Central memory CD8-positive, alpha-beta T cell (primary cell): ENCODE data around the gene NOC3L.

Experiments used
- ATAC-seq: fragments of 150-1000 bp; cut with Tn5 transposase; replicated peaks from 2 replicates; pipeline ENCODE4 v1.10.0; 2022; ENCODE audit warnings: mild to moderate bottlenecking, moderate FRiP score, moderate number of reproducible peaks; ENCODE audit not compliant: poor library complexity, severe bottlenecking; ENCODE audit errors: extremely low read depth
- DNase-seq, 2 donors: peaks; one replicate each; pipeline ENCODE4 v3.0.0; 2021; ENCODE audit warnings: low spot score in 2 of 2
- H3K27ac Mint-ChIP-seq: one replicate; pipeline ENCODE4 v1.8.0; 2022; ENCODE audit warnings: low read depth, mild to moderate bottlenecking, moderate library complexity, mixed read lengths
- H3K27me3 Mint-ChIP-seq: one replicate; pipeline ENCODE4 v1.8.0; 2022; ENCODE audit warnings: mixed read lengths
- H3K36me3 Mint-ChIP-seq: one replicate; pipeline ENCODE4 v1.8.0; 2022; ENCODE audit warnings: mild to moderate bottlenecking, moderate library complexity, mixed read lengths; ENCODE audit not compliant: insufficient read depth
- H3K4me1 Mint-ChIP-seq: one replicate; pipeline ENCODE4 v1.8.0; 2022; ENCODE audit warnings: mixed read lengths
- H3K4me3 Mint-ChIP-seq: one replicate; pipeline ENCODE4 v1.8.0; 2022; ENCODE audit warnings: mild to moderate bottlenecking, moderate library complexity, mixed read lengths
- H3K9me3 Mint-ChIP-seq: one replicate; pipeline ENCODE4 v1.8.0; 2022; ENCODE audit warnings: mixed read lengths

The NOC3L gene, protein sequence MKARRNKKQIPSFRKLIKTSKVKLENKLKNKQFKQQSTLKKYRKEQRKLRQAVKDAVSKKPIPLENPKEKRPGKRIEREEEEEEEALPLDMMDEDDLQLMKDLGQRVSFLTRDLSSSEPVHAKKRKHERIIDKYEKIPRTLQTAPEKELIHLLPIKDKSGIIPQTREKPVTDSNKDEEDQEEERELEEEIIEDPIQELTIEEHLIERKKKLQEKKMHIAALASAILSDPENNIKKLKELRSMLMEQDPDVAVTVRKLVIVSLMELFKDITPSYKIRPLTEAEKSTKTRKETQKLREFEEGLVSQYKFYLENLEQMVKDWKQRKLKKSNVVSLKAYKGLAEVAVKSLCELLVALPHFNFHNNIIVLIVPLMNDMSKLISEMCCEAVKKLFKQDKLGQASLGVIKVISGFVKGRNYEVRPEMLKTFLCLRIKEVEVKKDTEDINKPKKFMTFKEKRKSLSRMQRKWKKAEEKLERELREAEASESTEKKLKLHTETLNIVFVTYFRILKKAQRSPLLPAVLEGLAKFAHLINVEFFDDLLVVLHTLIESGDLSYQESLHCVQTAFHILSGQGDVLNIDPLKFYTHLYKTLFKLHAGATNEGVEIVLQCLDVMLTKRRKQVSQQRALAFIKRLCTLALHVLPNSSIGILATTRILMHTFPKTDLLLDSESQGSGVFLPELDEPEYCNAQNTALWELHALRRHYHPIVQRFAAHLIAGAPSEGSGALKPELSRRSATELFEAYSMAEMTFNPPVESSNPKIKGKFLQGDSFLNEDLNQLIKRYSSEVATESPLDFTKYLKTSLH

DNA sequence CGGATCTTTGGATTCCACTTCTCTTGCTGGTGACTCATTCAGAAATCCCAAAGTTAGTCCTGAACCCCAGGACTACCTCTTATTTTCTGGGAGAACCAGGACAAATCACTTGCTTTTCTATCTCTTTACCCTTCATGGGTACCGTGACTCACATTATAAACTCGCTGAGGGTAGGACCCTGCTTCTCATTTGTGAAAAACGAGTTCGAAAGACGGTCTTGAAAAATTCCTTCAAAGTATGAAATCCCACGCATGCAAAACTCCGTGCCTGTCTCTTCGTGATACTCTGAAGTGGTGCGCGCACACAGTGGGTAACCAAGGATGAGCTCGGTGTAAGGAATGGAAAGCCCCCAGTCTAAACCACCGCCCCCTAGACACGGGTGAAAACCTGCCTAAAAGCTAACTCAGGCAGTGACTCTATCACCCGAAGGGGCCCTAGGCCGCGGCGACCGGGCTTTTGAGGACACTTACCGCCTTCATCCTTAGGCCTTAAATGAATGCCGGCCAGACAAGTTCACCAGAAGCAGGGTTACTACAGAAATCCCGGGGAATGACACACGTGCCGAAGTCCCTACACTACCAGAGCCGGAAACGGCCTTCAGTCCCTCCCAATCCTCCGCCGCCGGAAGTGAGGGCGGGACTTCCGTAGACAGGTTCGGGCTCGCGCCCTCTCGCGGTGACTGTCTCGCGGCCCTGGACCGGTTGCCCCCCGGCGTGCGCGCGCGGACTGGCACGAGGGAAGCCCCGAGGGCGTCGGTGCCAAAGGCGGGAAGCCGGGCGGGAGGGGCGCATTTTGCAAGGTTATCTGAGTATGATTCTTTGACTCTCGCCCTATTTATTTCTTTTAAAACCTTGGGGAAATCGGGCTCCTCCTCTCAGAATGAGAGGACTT, at the start of gene NOC3L:
Gene NOC3L, minus strand, starts transcription at position 580 of the 891 bp plus-strand sequence. Its CDS starts 101 bp downstream, at position 479.
- Mint-ChIP-seq H3K36me3 (peaks cover 21% of the 10 kb centered on the region), H3K4me1 (peaks cover 33% of the 10 kb centered on the region), H3K9me3 (no peaks in the 10 kb centered on the region), H3K27ac (peak within 1 kb of the TSS; percentile 99), H3K27me3 (no peaks in the 10 kb centered on the region), H3K4me3 (peak within 1 kb of the TSS; percentile 94)
- peak; percentile 89 to 95 for DNase-seq
- peak; percentile 91 for ATAC-seq

DNA sequence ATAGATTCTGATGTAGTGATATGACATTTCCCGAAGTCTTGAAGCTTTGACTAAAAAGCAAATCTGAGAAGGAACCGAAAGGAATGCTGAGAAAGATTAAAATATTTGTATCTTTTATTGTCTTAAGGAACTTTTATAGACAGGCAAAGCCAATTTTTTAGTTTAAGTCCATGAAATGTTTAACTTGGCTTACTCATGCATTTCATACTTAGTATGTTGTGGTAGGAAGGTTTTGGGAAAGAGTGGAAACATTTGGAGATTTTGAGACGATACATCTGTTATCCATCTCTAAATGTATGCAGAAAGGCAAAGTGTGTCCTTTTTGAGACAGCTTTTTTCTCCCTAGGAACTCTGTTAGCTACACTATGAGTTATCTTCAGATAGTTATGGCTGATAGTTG, 49.7 kb upstream of the NOC3L start:
- no peak for ATAC-seq
- Mint-ChIP-seq H3K27ac (no peak overlapping the region), H3K36me3 (no peaks in the 10 kb centered on the region), H3K4me1 (no peaks in the 10 kb centered on the region), H3K27me3 (peaks cover 54% of the 10 kb centered on the region), H3K9me3 (no peaks in the 10 kb centered on the region), H3K4me3 (no peak overlapping the region)
- no peak for DNase-seq

DNA sequence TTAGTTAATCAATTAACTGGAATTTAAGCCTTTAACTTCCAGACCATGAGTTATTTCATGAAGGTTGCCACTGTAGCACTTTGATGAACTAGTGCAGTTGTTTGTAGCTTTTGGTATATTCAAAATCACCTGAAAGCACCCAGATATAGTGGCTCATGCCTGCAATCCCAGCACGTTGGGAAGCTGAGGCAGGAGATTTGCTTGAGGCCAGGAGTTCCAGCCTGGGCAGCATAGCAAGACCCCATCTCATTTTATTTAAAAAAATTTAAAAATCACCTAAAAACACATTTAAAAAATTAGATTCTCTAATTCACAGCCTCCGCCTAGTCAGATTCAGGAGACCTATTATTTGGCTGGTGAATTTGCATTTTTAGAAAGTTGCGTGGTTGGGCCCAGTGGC, 48.6 kb upstream of the NOC3L start:
- no peak for DNase-seq
- Mint-ChIP-seq H3K36me3 (no peaks in the 10 kb centered on the region), H3K4me1 (no peaks in the 10 kb centered on the region), H3K27ac (no peak overlapping the region), H3K27me3 (peaks cover 62% of the 10 kb centered on the region), H3K9me3 (no peaks in the 10 kb centered on the region), H3K4me3 (no peak overlapping the region)
- no peak for ATAC-seq

DNA sequence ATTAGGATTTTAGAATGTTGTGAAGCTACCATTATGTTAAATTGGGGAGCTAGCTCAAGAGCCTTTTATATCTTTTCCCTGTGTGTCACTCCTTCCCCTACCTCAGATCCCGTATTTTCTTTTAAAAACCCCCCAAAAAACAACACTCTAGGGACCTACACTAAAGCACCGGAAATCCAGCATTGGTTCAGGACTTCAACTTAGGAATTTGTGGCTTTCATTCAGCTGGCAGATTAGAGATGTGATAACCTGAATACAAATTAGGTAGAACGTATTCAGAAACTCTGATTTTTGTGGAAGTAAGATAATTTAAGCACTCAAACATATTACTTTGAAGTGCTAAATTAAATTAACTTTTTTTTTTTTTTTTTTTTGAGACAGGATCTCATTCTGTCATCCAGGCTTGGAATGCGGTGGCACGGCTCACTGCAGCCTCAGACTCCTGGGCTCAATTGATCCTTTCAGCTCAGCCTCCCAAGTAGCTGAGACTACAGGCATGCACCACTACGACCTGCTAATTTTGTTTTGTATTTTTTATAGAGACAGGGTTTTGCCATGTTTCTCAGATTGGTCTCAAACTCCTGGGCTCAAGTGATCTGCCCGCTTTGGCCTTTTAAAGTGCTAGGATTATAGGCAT, 46.4 kb upstream of the NOC3L start:
- H3K9me3 Mint-ChIP-seq: no peaks in the 10 kb centered on the region
- no peak for DNase-seq
- peaks cover 82% of the 10 kb centered on the region for H3K27me3 Mint-ChIP-seq
- H3K36me3 Mint-ChIP-seq: no peaks in the 10 kb centered on the region
- no peak overlapping the region for H3K4me3 Mint-ChIP-seq
- H3K4me1 Mint-ChIP-seq: no peaks in the 10 kb centered on the region
- ATAC-seq: no peak
- H3K27ac Mint-ChIP-seq: no peak overlapping the region

DNA sequence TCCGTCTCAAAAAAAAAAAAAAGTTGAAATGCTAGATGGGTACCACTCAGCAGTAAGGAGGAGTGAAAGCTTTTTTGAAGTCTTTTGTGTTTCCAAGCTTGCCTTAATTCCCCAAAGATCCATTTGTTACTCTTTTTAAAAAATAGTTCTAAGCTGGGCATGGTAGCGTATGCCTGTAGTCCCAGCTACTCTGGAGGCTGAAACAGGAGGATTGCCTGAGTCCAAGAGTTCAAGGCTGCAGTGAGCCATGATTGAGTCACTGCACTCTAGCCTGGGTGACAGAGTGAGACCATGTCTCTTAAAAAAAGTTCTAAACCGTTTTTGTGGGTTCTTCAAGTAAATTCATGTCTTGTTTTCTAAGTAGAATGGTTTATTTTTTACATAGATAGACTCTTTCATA, 44.9 kb upstream of the NOC3L start:
- ATAC-seq: no peak
- Mint-ChIP-seq H3K27ac (no peak overlapping the region), H3K9me3 (no peaks in the 10 kb centered on the region), H3K4me3 (no peak overlapping the region), H3K4me1 (peaks cover 6% of the 10 kb centered on the region), H3K36me3 (no peaks in the 10 kb centered on the region), H3K27me3 (peaks cover 78% of the 10 kb centered on the region)
- DNase-seq: no peak

DNA sequence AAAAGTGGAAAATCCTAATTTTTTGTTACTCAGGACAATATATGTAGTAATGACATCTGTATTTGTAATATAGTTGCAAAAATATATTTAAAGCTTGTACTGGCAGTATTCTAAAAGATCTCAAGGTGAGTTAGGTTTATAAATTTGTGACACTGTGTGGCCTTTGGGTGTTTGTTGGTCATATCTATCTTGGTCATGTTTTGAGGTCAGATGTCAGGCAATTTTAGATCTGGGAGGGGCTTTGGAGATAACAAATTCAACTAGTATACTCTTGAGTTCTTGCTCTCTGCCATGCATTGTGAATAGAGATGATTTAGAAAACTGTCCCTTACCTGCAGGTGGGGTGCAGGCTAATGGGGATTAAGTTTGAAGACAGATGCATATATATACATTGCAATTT, 42.7 kb upstream of the NOC3L start:
- no peaks in the 10 kb centered on the region for H3K36me3 Mint-ChIP-seq
- peaks cover 10% of the 10 kb centered on the region for H3K4me1 Mint-ChIP-seq
- no peak for ATAC-seq
- no peak overlapping the region for H3K27ac Mint-ChIP-seq
- H3K4me3 Mint-ChIP-seq: no peak overlapping the region
- H3K27me3 Mint-ChIP-seq: peaks cover 76% of the 10 kb centered on the region
- H3K9me3 Mint-ChIP-seq: no peaks in the 10 kb centered on the region
- DNase-seq: no peak

DNA sequence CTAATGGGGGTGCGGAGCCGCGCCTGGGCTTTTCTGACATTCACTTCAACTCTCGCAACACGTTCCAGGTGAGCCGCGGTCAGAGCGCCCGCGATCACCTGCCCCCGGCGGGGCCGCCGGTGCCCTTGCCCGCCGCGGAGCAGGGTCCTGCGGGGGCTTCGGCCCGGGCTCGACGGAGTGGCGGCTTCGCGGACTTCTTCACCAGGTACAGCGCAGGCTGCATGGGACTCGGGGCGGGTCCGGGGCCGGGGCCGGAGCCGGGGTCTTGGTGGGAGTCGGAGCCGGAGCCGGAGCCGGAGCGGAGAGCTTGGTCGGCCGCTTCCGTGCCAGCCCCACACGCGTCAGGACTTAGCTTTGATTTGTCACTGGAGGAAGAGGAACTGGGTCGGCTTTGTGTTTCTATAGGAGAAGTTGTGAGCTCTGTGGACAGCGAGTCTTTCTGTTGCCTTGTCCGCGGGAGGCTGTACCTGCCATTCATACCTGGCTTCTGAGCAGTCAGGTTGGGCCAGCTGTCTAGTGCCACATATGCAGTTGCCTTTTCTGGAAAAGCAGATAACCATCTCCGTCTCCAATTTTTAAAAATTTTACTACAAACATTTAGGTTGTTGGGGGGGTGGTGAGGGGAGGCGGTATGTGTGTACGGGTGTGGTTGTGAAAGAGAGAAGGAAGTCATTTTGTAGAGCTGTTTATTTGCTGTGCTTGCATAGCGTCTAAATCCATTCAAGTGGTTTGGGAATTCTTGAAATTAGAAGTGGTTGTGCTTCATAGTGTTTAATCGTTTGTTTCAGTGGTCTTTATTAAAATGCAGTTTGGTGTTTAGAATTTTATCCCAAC, 40.9 kb upstream of the NOC3L start:
- Mint-ChIP-seq H3K4me1 (peaks cover 10% of the 10 kb centered on the region), H3K9me3 (no peaks in the 10 kb centered on the region), H3K27me3 (peaks cover 85% of the 10 kb centered on the region), H3K4me3 (peak overlapping the region; percentile 70), H3K27ac (no peak overlapping the region), H3K36me3 (no peaks in the 10 kb centered on the region)
- ATAC-seq (peak; percentile 37), DNase-seq (no peak)

DNA sequence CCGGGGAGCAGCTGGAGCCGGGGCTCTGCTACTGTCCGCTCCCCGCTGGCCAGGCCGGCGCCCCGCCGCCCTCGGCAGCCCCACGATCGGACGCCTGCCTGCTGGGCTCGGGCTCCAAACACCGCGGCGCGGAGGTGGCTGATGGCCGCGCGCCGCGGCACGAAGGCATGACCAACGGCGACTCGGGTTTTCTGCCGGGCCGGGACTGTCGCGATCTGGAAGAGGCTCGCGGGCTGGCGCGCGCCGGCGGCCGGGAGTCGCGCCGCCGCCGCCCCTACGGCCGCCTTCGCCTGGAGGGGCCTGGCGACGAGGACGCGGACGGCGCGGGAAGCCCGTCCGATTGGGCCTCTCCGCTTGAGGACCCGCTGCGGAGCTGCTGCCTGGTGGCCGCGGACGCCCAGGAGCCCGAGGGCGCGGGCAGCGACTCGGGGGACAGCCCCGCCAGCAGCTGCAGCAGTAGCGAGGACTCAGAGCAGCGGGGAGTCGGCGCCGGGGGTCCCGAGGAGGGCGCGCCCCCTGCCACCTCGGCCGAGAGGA, 40.2 kb upstream of the NOC3L start:
- Mint-ChIP-seq H3K27ac (no peak overlapping the region), H3K27me3 (peaks cover 85% of the 10 kb centered on the region), H3K4me3 (peak overlapping the region; percentile 54), H3K4me1 (peaks cover 10% of the 10 kb centered on the region), H3K9me3 (no peaks in the 10 kb centered on the region), H3K36me3 (no peaks in the 10 kb centered on the region)
- no peak for DNase-seq
- ATAC-seq: peak; percentile 37

DNA sequence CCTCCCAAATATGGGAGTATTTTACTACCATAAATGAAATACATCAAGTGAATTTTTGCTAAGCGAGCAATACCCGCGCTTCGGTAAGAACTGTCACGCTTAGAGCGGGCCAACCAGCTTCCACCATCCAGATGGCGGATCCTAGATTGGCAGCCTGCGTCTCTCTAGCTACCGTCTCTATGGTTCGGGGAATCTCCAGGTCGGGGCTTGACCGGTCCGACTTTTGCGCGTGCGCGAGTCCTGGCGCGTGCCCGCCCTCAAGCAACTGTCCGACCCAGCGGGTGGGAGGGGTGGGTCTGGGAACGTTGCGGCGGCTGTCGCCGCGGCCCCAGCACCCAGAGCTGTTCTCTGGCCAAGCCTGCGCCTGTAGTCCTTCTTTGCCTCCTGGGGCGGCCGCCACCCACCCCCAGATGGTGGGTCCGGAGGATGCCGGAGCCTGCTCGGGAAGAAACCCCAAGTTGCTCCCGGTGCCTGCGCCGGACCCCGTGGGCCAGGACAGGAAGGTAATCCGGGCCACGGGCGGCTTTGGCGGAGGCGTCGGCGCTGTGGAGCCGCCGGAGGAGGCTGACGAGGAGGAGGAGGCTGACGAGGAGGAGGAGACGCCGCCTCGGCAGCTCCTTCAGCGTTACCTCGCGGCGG, 39.6 kb upstream of the NOC3L start, which contains the start of gene TBC1D12:
Gene TBC1D12, plus strand, starts transcription at position 338 of the 639 bp plus-strand sequence. Its CDS starts 73 bp downstream, at position 411.
- Mint-ChIP-seq H3K9me3 (no peaks in the 10 kb centered on the region), H3K27ac (no peak within 1 kb of the TSS), H3K27me3 (peaks cover 85% of the 10 kb centered on the region)

DNA sequence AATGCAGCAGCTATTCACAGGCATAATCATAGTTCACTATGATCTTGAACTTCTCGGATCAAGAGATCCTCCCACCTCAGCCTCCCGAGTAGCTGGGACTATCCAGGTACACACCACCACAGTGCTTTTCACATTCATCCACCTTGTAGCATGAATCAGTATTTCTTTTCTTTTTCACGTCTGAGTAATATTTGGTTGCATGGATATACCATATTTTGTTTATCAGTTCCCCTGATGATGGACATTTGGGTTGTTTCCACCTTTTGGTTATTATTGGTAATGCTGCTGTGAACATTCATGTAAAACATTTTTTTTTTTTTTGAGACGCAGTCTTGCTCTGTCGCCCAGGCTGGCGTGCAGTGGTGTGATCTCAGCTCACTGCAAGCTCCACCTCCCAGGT, 36.0 kb upstream of the NOC3L start:
- H3K9me3 Mint-ChIP-seq: no peaks in the 10 kb centered on the region
- no peak overlapping the region for H3K4me3 Mint-ChIP-seq
- H3K27ac Mint-ChIP-seq: no peak overlapping the region
- ATAC-seq: no peak
- H3K4me1 Mint-ChIP-seq: peaks cover 8% of the 10 kb centered on the region
- H3K36me3 Mint-ChIP-seq: no peaks in the 10 kb centered on the region
- H3K27me3 Mint-ChIP-seq: peaks cover 52% of the 10 kb centered on the region
- no peak for DNase-seq

More for the DNA sequence above, 39.6 kb upstream of the NOC3L start, which contains the start of gene TBC1D12:
- DNase-seq (no peak), ATAC-seq (peak; percentile 17)
- Mint-ChIP-seq H3K36me3 (no peaks in the 10 kb centered on the region), H3K4me3 (peak within 1 kb of the TSS; percentile 70), H3K4me1 (peaks cover 10% of the 10 kb centered on the region)
